Measurements from ENCODE around the gene IRX5.

IRX5 gene

DNA sequence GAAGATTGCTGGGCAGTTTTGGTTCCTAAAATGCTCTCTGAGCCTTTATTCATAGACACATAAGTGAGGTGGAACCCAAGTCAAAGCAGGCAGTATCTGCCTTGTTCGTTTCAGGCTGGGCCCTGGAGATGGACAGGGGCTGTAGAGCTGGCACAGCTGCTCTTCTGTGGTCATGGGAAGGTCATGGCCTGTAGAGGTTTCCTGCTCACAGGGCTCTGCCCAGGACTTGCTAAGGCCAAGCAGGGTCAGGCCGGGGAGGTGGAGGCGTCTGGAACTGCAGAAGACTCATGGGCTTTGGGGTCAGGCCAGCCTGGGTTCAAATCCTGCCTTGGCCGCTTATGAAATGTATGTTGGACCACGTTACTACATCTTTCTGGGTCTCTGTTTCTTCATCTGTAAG lies 50.2 kb downstream of the IRX5 start:
- H3K4me3 ChIP-seq (ENCODE audit: low read length) = no peak overlapping the region
- DNase-seq (ENCODE audit: low read depth) = no peak
- TF ChIP-seq, protein P1, sequence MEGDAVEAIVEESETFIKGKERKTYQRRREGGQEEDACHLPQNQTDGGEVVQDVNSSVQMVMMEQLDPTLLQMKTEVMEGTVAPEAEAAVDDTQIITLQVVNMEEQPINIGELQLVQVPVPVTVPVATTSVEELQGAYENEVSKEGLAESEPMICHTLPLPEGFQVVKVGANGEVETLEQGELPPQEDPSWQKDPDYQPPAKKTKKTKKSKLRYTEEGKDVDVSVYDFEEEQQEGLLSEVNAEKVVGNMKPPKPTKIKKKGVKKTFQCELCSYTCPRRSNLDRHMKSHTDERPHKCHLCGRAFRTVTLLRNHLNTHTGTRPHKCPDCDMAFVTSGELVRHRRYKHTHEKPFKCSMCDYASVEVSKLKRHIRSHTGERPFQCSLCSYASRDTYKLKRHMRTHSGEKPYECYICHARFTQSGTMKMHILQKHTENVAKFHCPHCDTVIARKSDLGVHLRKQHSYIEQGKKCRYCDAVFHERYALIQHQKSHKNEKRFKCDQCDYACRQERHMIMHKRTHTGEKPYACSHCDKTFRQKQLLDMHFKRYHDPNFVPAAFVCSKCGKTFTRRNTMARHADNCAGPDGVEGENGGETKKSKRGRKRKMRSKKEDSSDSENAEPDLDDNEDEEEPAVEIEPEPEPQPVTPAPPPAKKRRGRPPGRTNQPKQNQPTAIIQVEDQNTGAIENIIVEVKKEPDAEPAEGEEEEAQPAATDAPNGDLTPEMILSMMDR (conservative IDR thresholded peaks at IDR 0.05; ENCODE audit: low read depth, low read length) = no peak

Data from retinal pigment epithelial cell (primary cell).